Heart left ventricle (tissue), 16 donors: Measurements from ENCODE around the gene USP8. TPM values are rescaled to one million over a fixed set of nuclear protein-coding genes. Genes with fewer than 3 reads are reported as not detected.

Source experiments
- ATAC-seq, 4 donors: fragments of 200-7000 bp; cut with Tn5 transposase; one replicate each; pipeline ENCODE4 v1.9.1; 2020 to 2022; ENCODE audit warnings: moderate library complexity in 4 of 4, mild to moderate bottlenecking in 3 of 4, moderate number of reproducible peaks in 1 of 4
- DNase-seq, 5 donors: peaks; one replicate each; pipeline ENCODE4 v3.0.0-alpha.2; 2020
- H3K27ac ChIP-seq, 12 donors: fragments of 200-600 bp; sonication (generic) in 4 of 12; one replicate each; pipeline versions ENCODE4 v1.5.0 to v1.8.0; 2016 to 2022; ENCODE audit warnings: mild to moderate bottlenecking in 2 of 12
- H3K27me3 ChIP-seq, 9 donors: fragments of 200-600 bp; sonication (generic) in 2 of 9; one replicate each; pipeline versions ENCODE4 v1.5.1 to v1.8.0; 2016 to 2022; ENCODE audit warnings: mild to moderate bottlenecking in 3 of 9
- H3K36me3 ChIP-seq, 9 donors: fragments of 200-600 bp; sonication (generic) in 2 of 9; one replicate each; pipeline versions ENCODE4 v1.5.0 to v1.8.0; 2018 to 2022; ENCODE audit warnings: mild to moderate bottlenecking in 2 of 9
- H3K4me1 ChIP-seq, 12 donors: fragments of 200-600 bp; sonication (generic) in 4 of 12; one replicate each; pipeline versions ENCODE4 v1.5.0 to v1.8.0; 2016 to 2022; ENCODE audit warnings: mild to moderate bottlenecking in 3 of 12
- H3K4me3 ChIP-seq, 12 donors: fragments of 200-600 bp; sonication (generic) in 4 of 12; one replicate each; pipeline versions ENCODE4 v1.5.0 to v1.8.0; 2017 to 2022; ENCODE audit warnings: mild to moderate bottlenecking in 9 of 12, moderate library complexity in 4 of 12
- H3K9me3 ChIP-seq, 12 donors: fragments of 200-600 bp; sonication (generic) in 4 of 12; one replicate each; pipeline versions ENCODE4 v1.5.0 to v1.8.0; 2016 to 2022; ENCODE audit warnings: mild to moderate bottlenecking in 1 of 12
- POLR2A ChIP-seq, 2 donors: fragments of 450-650 bp; IDR thresholded peaks; one replicate each; pipeline ENCODE4 v1.6.1; 2017; ENCODE audit warnings: antibody characterized with exemption in 2 of 2, mild to moderate bottlenecking in 2 of 2, moderate library complexity in 2 of 2
- WGBS, 4 donors: extraction: QIAGEN DNeasy Blood & Tissue Kit in 2 of 4; methylation state at CpG; one replicate each; pipeline versions ENCODE4 v1.1.5 to v1.1.7; 2013 to 2018; 5-methylcytosine and 5-hydroxymethylcytosine counted together
- intact Hi-C, 10 donors: fragments of 100-400 bp; cut with DNase I; formaldehyde crosslinking; loops; one replicate each; pipeline versions ENCODE4 v1.11.1 to v1.14.2; 2022
- polyA plus RNA-seq, 2 donors: library from polyadenylated mRNA; stranded (reverse); fragments of 200-250 nt; gene quantifications; one replicate each; pipeline ENCODE4 v1.2.3, GENCODE V29; 2013
- total RNA-seq, 9 donors: library from RNA; depleted of rRNA in 2 of 9; stranded (reverse); fragments of >200 nt in 2 of 9; fragmentation: NEBNext Ultra II Directional in 3 of 9; extraction: Animal tissue kit (Norgen Biotek cat#: 25700) in 3 of 9; gene quantifications; one replicate each; pipeline versions ENCODE4 v1.1.0 to v1.2.4, GENCODE V29; 2016 to 2023
- TF ChIP-seq, protein P1 (sequence below), 12 donors: fragments of 200-600 bp; sonication (generic) in 4 of 12; IDR thresholded peaks; one replicate each; pipeline versions ENCODE4 v1.5.0 to v1.8.0; 2018 to 2022; ENCODE audit warnings: antibody characterized with exemption in 12 of 12, mild to moderate bottlenecking in 5 of 12
- donor health status: ischemic (EF 13 %, LVEDD 7.1; RV severe dilation, severe dysfunction).
- donor health status: healthy with polysubstance abuse.
- donor health status: DM: no; HTN: yes; CAD: no.
- donor health status: DM: no; HTN: no; CAD: no.
- donor health status: ischemic (EF 25% LVEDD 6.9; RV normal size, moderate dysfunction).
- donor health status: ischemic (EF 25% LVEDD 5.7; RV mildly dilated, moderate dysfunction).
- donor health status: healthy.
- donor health status: DM: yes; HTN: yes; CAD: no.
- donor health status: ischemic (EF 35%, LVEDD 5.7; RV mildly dilated, moderate dysfunction).
- donor health status: nonischemic (EF 11% LVEDD 7.7; RV severe dilation, severe dysfunction).
- donor health status: DM: yes; HTN: yes; CAD: no.
- donor health status: PGD.
- donor health status: ischemic (EF 29% LVEDD 5.4; RV normal size, mild dysfunction).
- donor health status: nonischemic (EF 23%, LVEDD 6.1; RV moderate dilation, normal function).

Gene USP8
- total and polyA plus RNA-seq, 11 donors, result 12.6 to 53.3 (median 40.8) TPM

DNA sequence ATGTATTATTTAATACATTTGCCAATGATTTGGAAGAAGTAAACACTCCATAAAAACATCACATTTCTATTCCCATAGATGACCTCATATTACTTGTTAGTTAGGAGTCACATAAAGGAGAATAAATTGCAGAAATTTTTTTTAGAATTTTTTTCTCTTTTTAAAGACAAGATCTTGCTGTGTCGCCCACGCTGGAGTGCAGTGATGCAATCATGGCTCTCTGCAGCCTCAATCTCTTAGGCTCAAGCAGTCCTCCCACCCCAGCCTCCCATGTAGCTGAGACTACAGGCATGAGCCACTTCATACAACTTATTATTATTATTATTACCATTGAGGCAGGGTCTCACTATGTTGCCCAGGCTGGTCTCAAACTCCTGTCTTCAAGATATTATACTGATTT, 12.3 kb upstream of the USP8 start:
- no peak for TF ChIP-seq POLR2A (IDR thresholded peaks at IDR 0.05)
- TF ChIP-seq, protein P1, sequence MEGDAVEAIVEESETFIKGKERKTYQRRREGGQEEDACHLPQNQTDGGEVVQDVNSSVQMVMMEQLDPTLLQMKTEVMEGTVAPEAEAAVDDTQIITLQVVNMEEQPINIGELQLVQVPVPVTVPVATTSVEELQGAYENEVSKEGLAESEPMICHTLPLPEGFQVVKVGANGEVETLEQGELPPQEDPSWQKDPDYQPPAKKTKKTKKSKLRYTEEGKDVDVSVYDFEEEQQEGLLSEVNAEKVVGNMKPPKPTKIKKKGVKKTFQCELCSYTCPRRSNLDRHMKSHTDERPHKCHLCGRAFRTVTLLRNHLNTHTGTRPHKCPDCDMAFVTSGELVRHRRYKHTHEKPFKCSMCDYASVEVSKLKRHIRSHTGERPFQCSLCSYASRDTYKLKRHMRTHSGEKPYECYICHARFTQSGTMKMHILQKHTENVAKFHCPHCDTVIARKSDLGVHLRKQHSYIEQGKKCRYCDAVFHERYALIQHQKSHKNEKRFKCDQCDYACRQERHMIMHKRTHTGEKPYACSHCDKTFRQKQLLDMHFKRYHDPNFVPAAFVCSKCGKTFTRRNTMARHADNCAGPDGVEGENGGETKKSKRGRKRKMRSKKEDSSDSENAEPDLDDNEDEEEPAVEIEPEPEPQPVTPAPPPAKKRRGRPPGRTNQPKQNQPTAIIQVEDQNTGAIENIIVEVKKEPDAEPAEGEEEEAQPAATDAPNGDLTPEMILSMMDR (IDR thresholded peaks at IDR 0.05), result no peak
- intact Hi-C loops, result no loop called here
- H3K27ac ChIP-seq, result no peak overlapping the region
- 66 to 98% (median 72%) methylated on average over 2 of the region's 2 CpGs for WGBS, 4 donors
- no peaks in the 10 kb centered on the region for H3K9me3 ChIP-seq
- no peak for DNase-seq
- no peaks in the 10 kb centered on the region for H3K27me3 ChIP-seq
- H3K4me3 ChIP-seq, result no peak overlapping the region
- H3K36me3 ChIP-seq, result no peaks in the 10 kb centered on the region
- no peak for ATAC-seq
- no peaks in the 10 kb centered on the region for H3K4me1 ChIP-seq

DNA sequence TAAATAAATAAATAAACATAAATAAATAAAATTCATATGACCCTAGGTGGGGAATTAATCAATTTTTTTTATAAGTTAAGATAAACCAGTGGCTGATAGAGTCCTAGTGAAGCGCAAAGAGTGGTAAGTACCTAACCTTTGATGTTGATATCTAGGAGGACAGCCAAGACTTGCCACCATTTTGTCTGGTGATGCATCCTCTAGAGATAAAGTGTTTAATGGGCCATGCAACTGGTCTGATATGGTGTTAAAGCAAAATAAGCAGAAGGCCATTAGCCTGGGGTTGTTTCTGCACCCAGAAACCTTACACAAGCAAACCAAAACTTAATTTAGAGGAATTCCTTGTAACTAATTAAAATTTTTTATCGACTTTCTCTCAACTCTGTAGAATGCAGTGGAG, 9.6 kb upstream of the USP8 start:
- Histone ChIP-seq H3K9me3 (no peaks in the 10 kb centered on the region), H3K36me3 (no peaks in the 10 kb centered on the region), H3K4me3 (no peak overlapping the region), H3K27me3 (no peaks in the 10 kb centered on the region), H3K27ac (no peak overlapping the region), H3K4me1 (no peaks in the 10 kb centered on the region)
- TF ChIP-seq, protein P1 (IDR thresholded peaks at IDR 0.05), result no peak
- no peak for TF ChIP-seq POLR2A (IDR thresholded peaks at IDR 0.05)
- ATAC-seq (no peak), DNase-seq (no peak)
- WGBS, 4 donors, result 90 to 96% (median 91%) methylated on average over 2 of the region's 2 CpGs
- intact Hi-C loops, result no loop called here

DNA sequence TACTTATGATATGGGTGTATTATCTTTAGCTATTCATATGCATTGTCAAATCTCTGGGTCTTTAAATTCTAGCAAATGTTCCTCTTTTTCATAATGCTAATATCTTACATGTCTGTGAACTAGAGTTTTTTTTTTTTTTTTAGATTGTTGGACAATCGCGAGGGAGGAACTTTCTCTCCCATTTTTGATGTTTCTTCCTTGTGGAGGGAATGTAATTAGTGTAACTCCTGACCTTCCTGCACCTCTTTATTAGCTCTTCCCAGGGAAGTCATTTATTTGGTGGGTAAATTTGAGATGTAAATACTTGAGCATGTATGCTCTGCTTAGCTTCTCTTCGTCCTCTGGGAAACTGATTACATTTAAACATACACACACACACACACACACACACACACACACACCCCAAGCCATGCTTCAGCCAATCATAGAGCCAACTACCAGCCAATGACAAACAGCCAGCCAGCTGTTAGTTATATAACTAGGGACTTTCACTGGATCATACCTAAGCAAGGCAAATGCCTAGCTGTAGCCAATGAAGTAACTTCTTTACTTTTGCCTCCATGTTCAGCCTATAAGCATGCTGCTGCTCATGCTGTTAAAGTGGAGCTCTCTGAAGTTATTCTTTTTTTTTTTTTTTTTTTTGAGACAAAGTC, 8.3 kb upstream of the USP8 start:
- no peak overlapping the region for H3K4me3 ChIP-seq
- intact Hi-C loops, result no loop called here
- WGBS, 4 donors, result 54 to 72% (median 57%) methylated on average over 3 of the region's 3 CpGs
- no peaks in the 10 kb centered on the region for H3K9me3 ChIP-seq
- ATAC-seq (no peak), DNase-seq (no peak)
- H3K4me1 ChIP-seq, result no peaks in the 10 kb centered on the region
- no peaks in the 10 kb centered on the region for H3K27me3 ChIP-seq
- H3K27ac ChIP-seq, result no peak overlapping the region
- TF ChIP-seq, protein P1 (IDR thresholded peaks at IDR 0.05), result no peak
- no peak for TF ChIP-seq POLR2A (IDR thresholded peaks at IDR 0.05)
- H3K36me3 ChIP-seq, result no peaks in the 10 kb centered on the region

DNA sequence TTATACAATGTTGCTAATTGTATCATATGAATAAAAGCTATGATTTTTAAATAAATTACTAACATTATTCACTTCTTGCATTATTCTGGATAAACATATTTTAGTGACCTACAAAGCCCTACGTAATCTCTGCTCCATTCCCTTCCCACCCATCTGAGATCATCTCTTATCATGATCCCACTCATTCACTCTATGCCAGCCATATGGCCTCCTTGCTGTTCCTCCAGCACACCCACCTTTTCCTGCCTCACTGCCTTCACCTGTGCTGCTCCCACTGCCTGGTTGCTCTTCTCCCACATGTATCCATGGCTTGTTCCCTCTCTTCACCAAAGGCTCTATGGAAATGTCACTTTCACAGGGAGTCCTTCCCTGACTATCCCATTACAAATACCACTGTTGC, 7.3 kb upstream of the USP8 start:
- no peaks in the 10 kb centered on the region for H3K9me3 ChIP-seq
- ATAC-seq (no peak), DNase-seq (no peak)
- no peaks in the 10 kb centered on the region for H3K27me3 ChIP-seq
- intact Hi-C loops, result no loop called here
- H3K36me3 ChIP-seq, result no peaks in the 10 kb centered on the region
- H3K27ac ChIP-seq, result no peak overlapping the region
- H3K4me1 ChIP-seq, result no peaks in the 10 kb centered on the region
- no peak for TF ChIP-seq POLR2A (IDR thresholded peaks at IDR 0.05)
- TF ChIP-seq, protein P1 (IDR thresholded peaks at IDR 0.05), result no peak
- no peak overlapping the region for H3K4me3 ChIP-seq
- WGBS, 4 donors, result 87 to 93% (median 88%) methylated on average over 1 of the region's 1 CpG
